ENCODE results near the gene ZNF511.

ZNF511 gene

DNA sequence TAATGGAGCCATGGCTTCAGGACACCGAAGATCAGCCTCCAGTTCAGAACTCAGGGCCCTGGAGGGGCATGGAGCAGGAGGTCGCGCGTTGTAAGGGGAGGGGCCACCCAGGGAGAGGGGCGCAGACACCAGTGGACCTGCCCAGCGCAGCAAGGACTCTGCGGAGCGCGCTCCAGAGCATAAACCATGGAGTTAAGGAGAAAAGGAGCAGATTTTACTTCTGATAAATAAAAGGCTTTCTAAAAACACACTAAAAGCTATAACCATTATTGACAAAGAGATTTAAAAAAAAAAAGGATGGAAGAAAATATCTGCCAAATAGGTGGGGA lies 17.5 kb downstream of the ZNF511 start:
- TF ChIP-seq GATA2 (IDR thresholded peaks at IDR 0.05; ENCODE audit: low read depth, low read length) (no peak), GATA3 (IDR thresholded peaks at IDR 0.05; ENCODE audit: low read depth, low read length) (no peak)

DNA sequence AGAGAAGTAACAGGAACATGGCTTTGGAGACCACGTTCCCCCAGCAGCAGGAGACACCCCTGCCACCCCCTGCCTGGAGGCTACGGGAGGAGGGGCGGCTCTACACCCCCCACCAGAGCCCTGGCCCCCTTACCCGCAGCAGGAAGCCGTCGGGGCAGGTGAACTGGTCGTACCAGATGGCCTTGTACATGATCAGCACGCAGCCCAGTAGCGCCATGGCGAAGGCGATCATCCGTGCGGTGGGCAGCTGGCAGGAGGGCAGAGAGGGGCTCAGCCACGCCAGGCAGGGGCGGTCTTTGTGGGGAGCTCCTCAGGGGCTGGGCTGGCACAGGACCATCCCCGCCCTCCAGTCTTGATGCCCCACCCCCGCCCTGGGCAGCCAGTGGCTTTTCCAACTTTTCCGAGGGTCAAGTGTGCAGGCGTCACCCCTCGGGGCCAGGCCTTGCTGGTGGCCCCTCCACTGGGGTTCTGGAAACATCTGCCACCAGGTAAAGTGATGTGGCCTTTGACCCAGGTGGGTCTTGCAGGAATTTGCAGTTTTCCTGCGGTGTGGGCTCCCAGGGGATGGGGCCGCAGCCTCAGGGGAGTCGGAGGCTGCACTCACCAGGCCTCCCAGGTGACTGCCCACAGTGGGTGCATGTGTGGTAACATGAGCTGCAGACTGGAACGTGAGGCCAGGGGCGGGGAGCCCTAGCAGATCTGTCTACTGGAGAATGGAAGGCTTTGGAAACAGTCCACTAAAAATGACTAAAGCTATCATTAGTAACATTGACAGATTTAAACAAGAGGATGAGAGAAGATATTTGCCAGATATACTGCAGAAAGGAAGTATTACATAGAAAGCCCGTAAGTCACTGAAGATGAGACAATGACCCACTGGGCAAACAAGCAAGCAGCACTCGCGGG lies 18.3 kb downstream of the ZNF511 start:
- TF ChIP-seq GATA2 (IDR thresholded peaks at IDR 0.05; ENCODE audit: low read depth, low read length) = no peak
- no peak for TF ChIP-seq GATA3 (IDR thresholded peaks at IDR 0.05; ENCODE audit: low read depth, low read length)

DNA sequence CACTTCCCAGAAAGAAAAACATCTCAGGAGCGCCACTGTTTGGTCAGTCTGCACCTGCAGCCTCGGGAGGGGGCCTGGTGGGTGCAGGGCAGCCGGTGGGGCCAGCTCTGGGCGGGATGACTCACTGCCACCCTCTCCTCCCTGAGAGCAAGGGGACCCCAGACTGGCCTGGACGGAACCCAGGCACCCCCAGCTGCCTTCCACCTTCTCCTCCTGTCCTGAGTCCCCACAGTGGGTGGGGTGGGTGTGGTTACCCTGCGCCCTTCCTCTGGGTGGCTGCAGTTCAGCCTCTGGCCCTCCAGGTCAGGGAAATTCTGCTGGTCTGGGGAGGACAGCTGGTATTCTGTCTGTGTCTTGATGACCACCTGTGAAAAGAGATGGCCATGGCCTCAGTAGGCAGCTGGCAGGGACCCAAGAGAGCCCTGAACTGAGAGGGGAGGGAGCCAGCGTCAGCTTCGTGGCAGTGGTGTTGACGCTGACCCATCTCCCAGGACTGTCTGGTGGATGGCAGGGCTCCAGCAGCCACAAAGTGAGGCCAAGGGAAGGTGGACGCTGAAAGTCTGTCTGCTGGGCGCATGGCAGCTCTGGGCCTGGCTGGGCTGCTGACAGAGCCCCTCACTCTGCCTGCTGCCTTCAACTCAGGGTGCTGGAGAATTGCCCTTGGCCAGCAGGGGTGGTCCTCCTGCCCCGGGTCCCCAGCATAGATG lies 19.1 kb downstream of the ZNF511 start:
- TF ChIP-seq GATA2 (IDR thresholded peaks at IDR 0.05; ENCODE audit: low read depth, low read length) (no peak), GATA3 (IDR thresholded peaks at IDR 0.05; ENCODE audit: low read depth, low read length) (no peak)

DNA sequence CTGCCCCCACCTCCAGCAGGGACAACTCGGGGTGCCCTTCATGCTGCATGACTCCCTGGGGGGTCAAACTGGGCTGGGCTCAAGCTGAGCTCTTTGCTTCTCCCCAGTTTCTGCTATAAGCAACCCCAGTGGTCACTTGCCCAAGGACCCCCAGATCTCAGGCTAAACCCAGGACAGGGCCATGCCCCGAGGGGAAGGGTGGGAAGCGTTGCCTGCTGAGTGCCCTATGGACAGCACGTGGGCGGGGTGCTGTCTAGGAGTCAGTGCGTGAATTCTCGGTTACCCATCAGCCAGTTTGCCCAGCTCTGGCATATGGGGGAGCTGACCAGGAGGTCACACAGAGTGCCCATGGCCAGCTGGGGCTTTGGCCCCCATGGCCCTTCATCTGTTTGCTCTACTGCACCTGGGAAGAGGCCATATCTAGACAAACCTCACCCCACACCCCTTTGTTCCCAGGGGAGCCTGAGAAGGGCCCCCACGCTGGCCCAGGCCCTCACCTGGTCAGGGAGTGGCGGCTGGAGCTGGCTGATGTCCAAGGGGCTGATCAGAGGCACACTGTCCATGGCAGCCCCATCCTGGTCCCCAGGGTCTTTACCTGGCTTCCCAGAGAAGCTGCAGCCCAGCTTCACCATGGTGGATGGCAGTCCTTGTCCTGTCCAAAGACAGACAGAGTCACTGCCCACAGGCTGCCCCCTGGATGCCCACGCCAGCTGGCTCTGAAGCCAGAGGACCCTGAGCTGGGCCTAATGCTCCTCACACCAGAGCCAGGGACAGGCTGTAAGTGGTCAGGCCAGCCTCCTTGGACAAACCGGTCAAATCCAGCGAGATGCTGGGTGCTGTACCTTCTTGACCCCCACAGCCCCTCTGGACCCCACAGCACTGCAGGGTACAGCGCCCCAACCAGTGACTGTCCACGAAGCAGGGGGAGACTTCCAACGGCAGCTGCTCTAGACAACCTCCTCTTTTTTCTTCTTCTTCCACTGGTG lies 19.9 kb downstream of the ZNF511 start:
- TF ChIP-seq GATA3 (IDR thresholded peaks at IDR 0.05; ENCODE audit: low read depth, low read length) (no peak), GATA2 (IDR thresholded peaks at IDR 0.05; ENCODE audit: low read depth, low read length) (no peak)

DNA sequence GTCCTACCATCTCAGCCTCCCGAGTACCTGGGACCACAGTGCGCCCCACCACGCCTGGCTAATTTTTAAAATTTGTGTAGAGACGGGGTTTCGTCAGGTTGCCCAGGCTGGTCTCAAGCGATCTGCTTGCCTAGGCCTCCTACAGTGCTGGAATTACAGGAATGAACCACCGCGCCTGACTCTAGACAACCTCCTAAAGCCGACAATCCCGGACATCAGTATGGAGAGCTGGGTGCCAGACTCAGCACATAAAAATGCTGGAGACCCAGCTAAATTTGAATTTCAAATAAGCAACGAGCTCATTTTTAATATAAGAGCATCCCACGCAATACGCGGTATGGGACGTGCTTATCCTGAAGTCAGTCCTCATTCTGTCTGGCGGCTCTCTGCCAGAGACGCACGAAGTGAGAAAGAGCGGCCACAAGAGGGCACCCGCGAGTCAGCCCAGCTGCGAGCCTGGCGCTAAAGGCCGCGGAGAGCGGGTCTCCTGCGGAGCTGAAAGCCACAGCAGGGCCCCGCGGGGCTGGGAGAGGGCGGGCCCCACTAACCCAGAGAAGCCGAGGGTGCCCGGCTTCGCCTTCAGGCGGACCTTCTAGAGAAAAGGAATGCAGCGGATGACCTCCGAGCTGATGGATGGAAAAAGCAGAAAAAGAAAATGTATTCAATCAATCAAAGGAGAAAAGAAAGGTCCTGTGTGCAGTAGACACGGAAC lies 20.9 kb downstream of the ZNF511 start:
- TF ChIP-seq GATA3 (IDR thresholded peaks at IDR 0.05; ENCODE audit: low read depth, low read length) (no peak), GATA2 (IDR thresholded peaks at IDR 0.05; ENCODE audit: low read depth, low read length) (no peak)

DNA sequence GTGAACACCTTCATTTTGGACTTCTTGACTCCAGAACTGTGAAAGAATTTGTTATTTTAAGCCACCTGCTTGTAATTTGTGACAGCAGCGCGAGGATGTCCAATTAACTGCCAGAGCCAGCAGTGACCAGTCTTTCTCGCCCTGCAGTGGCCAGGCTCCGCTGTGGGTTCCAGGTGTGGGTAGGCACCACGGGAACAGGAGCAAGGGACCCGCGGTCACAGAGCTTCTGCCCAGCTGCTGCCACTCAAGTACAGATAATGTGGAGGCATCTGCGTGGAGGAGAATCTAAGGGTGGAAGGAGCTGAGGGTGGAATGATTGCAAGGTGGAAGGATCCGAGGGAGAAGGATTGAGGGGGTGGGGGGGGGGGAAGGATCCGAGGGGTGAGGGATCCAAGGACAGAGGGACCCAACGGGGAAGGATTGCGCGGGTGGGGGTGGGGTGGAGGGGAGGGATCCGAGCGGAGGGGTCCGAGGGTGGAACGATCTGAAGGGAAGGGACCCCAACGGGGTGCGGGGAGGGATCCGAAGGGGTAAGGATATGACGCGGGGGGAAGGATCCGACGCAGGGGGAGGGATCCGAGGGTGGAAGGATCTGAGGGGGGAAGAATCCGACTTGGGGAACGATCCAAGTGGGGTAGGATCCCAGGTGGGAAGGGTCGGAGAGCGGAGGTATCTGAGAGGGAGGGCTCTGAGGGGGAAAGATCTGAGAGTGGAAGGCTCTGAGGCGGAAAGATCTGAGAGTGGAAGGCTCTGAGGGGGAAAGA lies 24.4 kb downstream of the ZNF511 start:
- TF ChIP-seq GATA2 (IDR thresholded peaks at IDR 0.05; ENCODE audit: low read depth, low read length) (no peak), GATA3 (IDR thresholded peaks at IDR 0.05; ENCODE audit: low read depth, low read length) (no peak)

DNA sequence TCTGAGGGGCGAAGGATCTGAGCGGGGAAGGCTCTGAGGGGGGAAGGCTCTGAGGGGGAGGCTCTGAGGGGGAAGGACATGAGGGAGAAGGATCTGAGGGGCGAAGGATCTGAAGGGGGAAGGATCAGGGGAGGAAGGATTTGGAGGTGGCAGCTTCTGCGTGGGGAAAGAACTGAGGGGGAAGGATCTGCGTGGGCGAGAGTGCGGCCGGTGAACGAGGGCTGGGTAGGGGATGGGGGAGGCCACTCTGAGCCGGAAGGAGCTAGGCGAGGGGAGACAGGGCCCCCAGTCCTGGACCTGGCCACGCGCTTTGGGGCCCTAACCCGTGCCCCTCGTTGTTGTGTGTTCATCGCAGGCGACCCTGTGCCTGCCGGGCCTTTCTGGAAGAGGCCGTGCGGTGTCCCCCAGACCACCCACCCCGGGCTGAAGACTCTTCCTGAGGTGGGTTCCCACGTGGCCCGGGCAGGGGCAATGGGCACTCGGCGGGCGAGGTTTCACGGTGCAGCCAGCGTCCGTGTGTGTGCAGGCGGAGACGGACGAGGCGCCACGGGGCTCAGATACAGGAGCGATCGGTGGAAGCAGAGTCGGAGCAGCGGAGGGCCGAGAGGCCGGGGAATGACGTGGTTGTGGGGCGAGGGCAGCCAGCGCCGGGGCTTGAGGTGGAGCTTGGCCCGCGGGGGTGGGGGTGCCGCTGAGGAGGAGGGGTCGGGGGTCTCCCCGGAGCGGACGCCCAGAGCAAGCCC lies 26.0 kb downstream of the ZNF511 start:
- no peak for TF ChIP-seq GATA3 (IDR thresholded peaks at IDR 0.05; ENCODE audit: low read depth, low read length)
- no peak for TF ChIP-seq GATA2 (IDR thresholded peaks at IDR 0.05; ENCODE audit: low read depth, low read length)

DNA sequence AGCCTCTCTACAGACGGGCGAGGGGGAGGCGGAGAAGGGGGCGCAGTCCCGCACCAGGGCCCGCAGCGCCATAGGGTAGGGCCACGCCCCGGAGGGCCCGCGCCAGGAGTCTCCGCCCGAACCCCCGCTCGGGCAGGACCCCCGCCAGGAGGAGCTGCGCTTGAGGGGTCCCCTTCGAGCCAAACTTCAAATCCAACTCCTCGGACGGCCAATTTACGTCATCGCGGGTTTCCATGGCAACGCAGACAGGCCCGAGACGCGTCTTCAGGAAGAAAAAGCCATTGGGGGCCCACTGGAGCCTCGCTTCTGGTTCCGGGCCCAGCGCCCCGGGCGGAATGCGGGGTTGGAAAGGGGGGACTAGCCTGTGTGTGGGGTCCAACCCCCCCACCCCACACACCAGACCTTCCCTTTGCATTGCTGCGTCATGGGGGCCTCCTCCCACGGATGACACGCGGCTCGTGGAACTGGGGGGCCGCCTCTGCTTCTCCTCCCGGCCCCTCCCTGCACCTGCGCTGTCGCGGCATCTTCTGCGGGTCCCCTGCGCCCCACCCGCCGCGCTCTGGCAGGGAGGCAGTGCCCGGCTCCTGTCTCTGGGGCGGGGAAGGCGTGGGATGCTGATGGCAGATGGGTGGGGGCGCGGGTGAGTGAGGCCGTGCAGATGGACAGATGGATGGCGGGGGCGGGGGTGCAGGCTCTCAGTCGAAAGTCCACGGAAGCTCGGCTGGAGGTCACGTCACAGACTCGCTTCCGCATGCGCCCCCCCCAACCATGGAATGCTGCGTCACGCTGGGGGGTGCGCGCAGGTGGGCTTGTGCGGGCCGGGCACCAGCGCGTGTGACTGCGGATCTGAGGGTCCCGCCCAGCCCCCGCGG lies 26.8 kb downstream of the ZNF511 start:
- TF ChIP-seq GATA2 (IDR thresholded peaks at IDR 0.05; ENCODE audit: low read depth, low read length) (no peak), GATA3 (IDR thresholded peaks at IDR 0.05; ENCODE audit: low read depth, low read length) (no peak)

DNA sequence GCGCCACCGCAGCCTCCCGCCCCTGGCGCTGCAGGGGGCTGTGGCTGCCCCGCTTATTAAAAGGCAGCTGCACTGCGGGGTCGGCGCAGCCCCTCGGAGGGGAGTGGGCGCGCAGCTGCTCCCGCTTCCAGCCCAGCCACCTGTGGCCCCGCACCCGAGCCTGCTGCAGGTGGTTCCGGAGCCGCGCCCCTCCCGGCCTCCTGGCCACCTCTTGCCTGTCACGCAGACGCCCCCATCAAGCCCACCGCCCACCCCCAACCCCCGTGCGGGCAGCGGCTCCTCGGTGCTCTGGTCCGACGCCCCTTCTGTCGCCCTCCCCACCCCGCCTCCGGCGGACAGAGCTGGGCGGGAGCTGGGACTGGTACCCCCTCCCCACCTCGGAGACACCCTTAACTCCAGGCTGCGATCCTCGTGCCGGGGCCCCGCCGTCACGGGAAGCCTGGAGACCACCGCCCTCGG lies 27.4 kb downstream of the ZNF511 start:
- TF ChIP-seq GATA3 (IDR thresholded peaks at IDR 0.05; ENCODE audit: low read depth, low read length) (no peak), GATA2 (IDR thresholded peaks at IDR 0.05; ENCODE audit: low read depth, low read length) (no peak)

DNA sequence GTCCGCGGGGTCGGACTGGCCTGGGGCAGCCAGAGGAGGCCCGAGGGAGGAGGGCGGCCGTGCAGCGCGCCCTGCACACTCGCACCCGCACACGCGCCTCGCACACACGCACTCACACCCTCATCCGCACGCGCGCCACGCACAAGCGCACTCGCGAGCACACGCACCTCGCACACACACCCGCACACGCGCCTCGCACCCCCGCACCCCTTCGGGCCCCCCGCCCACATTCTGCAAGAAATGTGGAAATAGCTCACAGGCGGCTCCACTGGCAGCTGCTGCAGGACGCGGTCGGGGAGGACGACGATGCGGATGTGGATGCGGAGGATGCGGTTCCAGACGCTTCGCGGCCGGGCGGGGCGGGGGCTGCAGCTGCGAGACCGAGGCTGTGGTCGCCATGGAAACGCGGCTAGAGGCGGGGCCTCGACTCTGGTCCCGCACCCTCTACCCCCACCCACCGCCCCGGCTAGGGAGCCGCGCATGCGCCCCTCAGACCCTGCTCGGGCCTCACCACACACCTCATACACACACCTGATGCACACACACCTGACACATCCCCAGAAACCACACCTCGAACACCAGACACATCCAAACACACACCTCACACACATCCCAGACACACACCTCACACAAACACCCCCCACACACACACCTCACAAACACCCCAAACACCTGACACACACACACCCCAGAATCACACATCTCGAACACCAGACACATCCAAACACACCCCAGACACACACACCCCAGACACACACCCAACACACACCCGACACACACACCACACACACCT lies 28.1 kb downstream of the ZNF511 start, which contains the start of gene CALY:
TSS of gene CALY (minus strand) at position 320 of the 793 bp plus-strand sequence. CDS start 7,907 bp downstream, outside the sequence.
- TF ChIP-seq GATA2 (IDR thresholded peaks at IDR 0.05; ENCODE audit: low read depth, low read length) (no peak), GATA3 (IDR thresholded peaks at IDR 0.05; ENCODE audit: low read depth, low read length) (no peak)

Measured in SH-SY5Y (cell line).